DLD1 (cell line): ENCODE results near the gene CPXM2.

ENCODE experiments used
- in situ Hi-C: cut with HindIII; loops from 2 replicates; pipeline ENCODE4 v1.10.0; 2017; ENCODE audit warnings: low sequenced_read_pairs

CPXM2 gene

GRCh38 chr10:123878666-123879303, 12.8 kb downstream of the CPXM2 start:
- in situ Hi-C loops = no loop called here

GRCh38 chr10:123870260-123870659, 21.3 kb downstream of the CPXM2 start:
- in situ Hi-C loops = no loop called here

GRCh38 chr10:123869020-123869414, 22.6 kb downstream of the CPXM2 start:
- in situ Hi-C loops = no loop called here

GRCh38 chr10:123868038-123869019, 23.3 kb downstream of the CPXM2 start:
- in situ Hi-C loops = no loop called here

GRCh38 chr10:123865880-123866279, 25.7 kb downstream of the CPXM2 start:
- in situ Hi-C loops = no loop called here

- in situ Hi-C loops = no loop called here
Observed at GRCh38 chr10:123865350-123865749, 26.3 kb downstream of the CPXM2 start.

- in situ Hi-C loops = no loop called here
Observed at GRCh38 chr10:123864923-123865322, 26.7 kb downstream of the CPXM2 start.

- in situ Hi-C loops = no loop called here
Observed at GRCh38 chr10:123863721-123864482, 27.7 kb downstream of the CPXM2 start.

- in situ Hi-C loops = no loop called here
Observed at GRCh38 chr10:123863183-123863575, 28.4 kb downstream of the CPXM2 start.

- in situ Hi-C loops = no loop called here
Observed at GRCh38 chr10:123862421-123863182, 29.0 kb downstream of the CPXM2 start.

- in situ Hi-C loops = no loop called here
Observed at GRCh38 chr10:123860856-123861255, 30.8 kb downstream of the CPXM2 start.

GRCh38 chr10:123860209-123860608, 31.4 kb downstream of the CPXM2 start:
- in situ Hi-C loops = no loop called here

- in situ Hi-C loops = no loop called here
Observed at GRCh38 chr10:123859653-123860050, 32.0 kb downstream of the CPXM2 start.

GRCh38 chr10:123858907-123859652, 32.5 kb downstream of the CPXM2 start:
- in situ Hi-C loops = no loop called here

GRCh38 chr10:123858077-123858681, 33.4 kb downstream of the CPXM2 start:
- in situ Hi-C loops = no loop called here

GRCh38 chr10:123857616-123858015, 34.0 kb downstream of the CPXM2 start:
- in situ Hi-C loops = no loop called here

- in situ Hi-C loops = no loop called here
Observed at GRCh38 chr10:123855008-123855684, 36.5 kb downstream of the CPXM2 start.

- in situ Hi-C loops = no loop called here
Observed at GRCh38 chr10:123854498-123854897, 37.1 kb downstream of the CPXM2 start.

GRCh38 chr10:123854003-123854402, 37.6 kb downstream of the CPXM2 start:
- in situ Hi-C loops = no loop called here
